Mesendoderm (in vitro differentiated cells): ENCODE results near the gene ASZ1.
A peak's percentile ranks its signal among the peaks of the same experiment; 100 is the strongest.

Source experiments
- DNase-seq: peaks from one replicate; pipeline ENCODE4 v3.0.0; 2013
- H2AK5ac ChIP-seq: 2 replicates; pipeline ENCODE4 v1.6.1; 2013; ENCODE audit warnings: low read length, inconsistent platforms
- H2BK120ac ChIP-seq: 2 replicates; pipeline ENCODE4 v1.6.1; 2013; ENCODE audit warnings: low read depth, mild to moderate bottlenecking, low read length, moderate library complexity, mixed read lengths
- H2BK15ac ChIP-seq: replicated peaks from 2 replicates; pipeline ENCODE4 v1.6.1; 2013; ENCODE audit warnings: low read depth, mild to moderate bottlenecking, moderate library complexity
- H2BK5ac ChIP-seq: 2 replicates; pipeline ENCODE4 v1.6.1; 2013; ENCODE audit warnings: low read length, inconsistent platforms
- H3K18ac ChIP-seq: 2 replicates; pipeline ENCODE4 v1.6.1; 2013; ENCODE audit warnings: mild to moderate bottlenecking, low read length, mixed read lengths
- H3K23ac ChIP-seq: one replicate; pipeline ENCODE4 v1.6.1; 2013; ENCODE audit warnings: low read length
- H3K27ac ChIP-seq: 2 replicates; pipeline ENCODE4 v1.5.1; 2013; ENCODE audit warnings: low read depth, mild to moderate bottlenecking, inconsistent platforms, low read length, moderate library complexity
- H3K27me3 ChIP-seq: 2 replicates; pipeline ENCODE4 v1.6.1; 2013; ENCODE audit warnings: low read length, control low read depth, mild to moderate bottlenecking, inconsistent platforms; ENCODE audit not compliant: insufficient read depth, poor library complexity
- H3K36me3 ChIP-seq: 2 replicates; pipeline ENCODE4 v1.6.1; 2013; ENCODE audit warnings: low read length, inconsistent platforms; ENCODE audit not compliant: control insufficient read depth, insufficient read depth
- H3K4ac ChIP-seq: one replicate; pipeline ENCODE4 v1.6.1; 2013; ENCODE audit warnings: low read depth, mild to moderate bottlenecking, low read length, moderate library complexity
- H3K4me1 ChIP-seq: 2 replicates; pipeline ENCODE4 v1.6.1; 2013; ENCODE audit warnings: low read depth, low read length, inconsistent platforms; ENCODE audit not compliant: control insufficient read depth
- H3K4me2 ChIP-seq: 2 replicates; pipeline ENCODE4 v1.6.1; 2013; ENCODE audit warnings: low read length
- H3K4me3 ChIP-seq: 2 replicates; pipeline ENCODE4 v1.5.1; 2013; ENCODE audit warnings: mild to moderate bottlenecking, low read length
- H3K56ac ChIP-seq: one replicate; pipeline ENCODE4 v1.6.1; 2013; ENCODE audit warnings: low read length
- H3K79me1 ChIP-seq: 2 replicates; pipeline ENCODE4 v1.6.1; 2013; ENCODE audit warnings: low read length, inconsistent platforms
- H3K79me2 ChIP-seq: 2 replicates; pipeline ENCODE4 v1.6.1; 2013; ENCODE audit warnings: mild to moderate bottlenecking, low read length; ENCODE audit not compliant: control insufficient read depth, insufficient read depth
- H3K9ac ChIP-seq: 2 replicates; pipeline ENCODE4 v1.6.1; 2013; ENCODE audit warnings: low read length, inconsistent platforms
- H4K5ac ChIP-seq: one replicate; pipeline ENCODE4 v1.6.1; 2013; ENCODE audit warnings: low read length
- H4K8ac ChIP-seq: one replicate; pipeline ENCODE4 v1.6.1; 2013; ENCODE audit warnings: low read depth, mild to moderate bottlenecking, control low read depth, low read length, moderate library complexity
- WGBS: extraction: QIAGEN DNeasy Blood & Tissue Kit; methylation state at CpG from one replicate; pipeline ENCODE4 v1.1.7; 2013; ENCODE audit warnings: low lambda C conversion rate, missing lambda C conversion rate; ENCODE audit not compliant: insufficient coverage; ENCODE audit errors: extremely low coverage; 5-methylcytosine and 5-hydroxymethylcytosine counted together

ASZ1 gene

GRCh38 chr7:117322741-117323304, 104.5 kb downstream of the ASZ1 start, which contains the start of gene WNT2:
Gene WNT2, minus strand, starts transcription at chr7:117323058. Its CDS starts 69 bp downstream, at chr7:117322989.
- Histone ChIP-seq H2BK5ac (no peak within 1 kb of the TSS), H3K27ac (no peak within 1 kb of the TSS), H3K23ac (no peak within 1 kb of the TSS), H2AK5ac (no peak within 1 kb of the TSS), H4K8ac (no peak within 1 kb of the TSS), H2BK15ac (no peak within 1 kb of the TSS), H3K79me1 (no peaks in the 10 kb centered on the region), H3K4me2 (peak within 1 kb of the TSS; percentile 92), H3K9ac (peak within 1 kb of the TSS; percentile 47), H3K79me2 (no peaks in the 10 kb centered on the region), H3K4me1 (no peaks in the 10 kb centered on the region), H3K56ac (peak within 1 kb of the TSS; percentile 63), H3K36me3 (no peaks in the 10 kb centered on the region), H4K5ac (no peak within 1 kb of the TSS), H3K4me3 (peak within 1 kb of the TSS; percentile 41), H3K18ac (no peak within 1 kb of the TSS), H2BK120ac (no peak within 1 kb of the TSS), H3K4ac (no peak within 1 kb of the TSS), H3K27me3 (peaks cover 47% of the 10 kb centered on the region)
- DNase-seq, result peak; percentile 15
- WGBS, result no CpG with 5 or more reads among the region's 60 CpGs

DNA sequence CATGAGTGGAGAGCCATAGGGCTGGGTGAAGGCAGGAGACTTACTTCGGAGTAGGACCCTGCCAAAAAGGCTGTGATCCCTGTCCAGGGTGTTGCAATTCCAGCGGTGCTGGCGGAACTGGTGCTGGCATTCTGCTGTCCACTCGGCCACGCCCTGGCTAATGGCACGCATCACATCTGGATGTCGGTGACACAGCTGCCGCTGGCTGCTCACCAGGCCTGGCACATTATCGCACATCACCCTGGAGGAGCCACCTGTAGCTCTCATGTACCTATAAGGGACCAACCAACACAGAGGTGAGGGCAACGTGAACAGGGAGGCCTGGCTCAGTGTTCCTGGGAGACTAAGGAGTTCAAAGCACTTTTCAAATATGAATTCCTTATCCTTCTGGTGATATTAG, 106.8 kb downstream of the ASZ1 start:
- Histone ChIP-seq H3K36me3 (no peaks in the 10 kb centered on the region), H4K5ac (no peak overlapping the region), H3K56ac (no peak overlapping the region), H3K23ac (no peak overlapping the region), H3K4ac (no peak overlapping the region), H2AK5ac (no peak overlapping the region), H3K4me3 (no peak overlapping the region), H3K79me1 (no peaks in the 10 kb centered on the region), H3K4me1 (no peaks in the 10 kb centered on the region), H3K4me2 (no peak overlapping the region), H3K18ac (no peak overlapping the region), H2BK120ac (no peak overlapping the region), H4K8ac (no peak overlapping the region), H2BK15ac (no peak overlapping the region), H3K27me3 (peaks cover 41% of the 10 kb centered on the region), H3K9ac (no peak overlapping the region), H2BK5ac (no peak overlapping the region), H3K79me2 (no peaks in the 10 kb centered on the region), H3K27ac (no peak overlapping the region)
- WGBS, result no CpG with 5 or more reads among the region's 10 CpGs
- DNase-seq, result no peak

DNA sequence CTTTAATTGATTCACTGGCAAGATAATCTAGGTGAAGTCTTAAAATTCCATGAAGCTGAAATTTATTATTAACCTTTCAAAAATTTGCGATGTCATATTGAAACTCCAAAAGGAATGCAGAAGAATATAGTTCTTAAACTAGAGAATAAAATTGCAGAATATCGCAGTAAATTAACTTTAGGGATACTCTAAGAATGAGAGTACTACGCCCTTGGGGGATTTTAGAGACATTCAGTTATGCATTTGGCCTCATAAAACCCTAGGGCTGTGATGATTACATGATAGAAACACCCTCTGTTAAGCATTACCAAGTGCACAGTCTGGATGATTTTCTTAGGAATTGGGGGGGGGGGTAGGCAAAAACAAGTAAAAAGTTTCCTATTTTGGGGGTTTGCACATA, 108.1 kb downstream of the ASZ1 start:
- Histone ChIP-seq H2BK120ac (no peak overlapping the region), H3K18ac (no peak overlapping the region), H3K4me1 (no peaks in the 10 kb centered on the region), H3K36me3 (no peaks in the 10 kb centered on the region), H4K5ac (no peak overlapping the region), H3K9ac (no peak overlapping the region), H2BK15ac (no peak overlapping the region), H3K4me3 (no peak overlapping the region), H3K4ac (no peak overlapping the region), H3K23ac (no peak overlapping the region), H3K27me3 (peaks cover 32% of the 10 kb centered on the region), H3K4me2 (no peak overlapping the region), H2AK5ac (no peak overlapping the region), H2BK5ac (no peak overlapping the region), H3K27ac (no peak overlapping the region), H4K8ac (no peak overlapping the region), H3K79me2 (no peaks in the 10 kb centered on the region), H3K56ac (no peak overlapping the region), H3K79me1 (no peaks in the 10 kb centered on the region)
- no CpG with 5 or more reads among the region's 3 CpGs for WGBS
- DNase-seq, result no peak

- Histone ChIP-seq H3K9ac (no peak overlapping the region), H3K18ac (no peak overlapping the region), H3K4me1 (no peaks in the 10 kb centered on the region), H2AK5ac (no peak overlapping the region), H3K27ac (no peak overlapping the region), H3K79me2 (no peaks in the 10 kb centered on the region), H3K4ac (no peak overlapping the region), H3K4me3 (no peak overlapping the region), H3K27me3 (no peaks in the 10 kb centered on the region), H4K5ac (no peak overlapping the region), H2BK5ac (no peak overlapping the region), H4K8ac (no peak overlapping the region), H3K23ac (no peak overlapping the region), H3K79me1 (no peaks in the 10 kb centered on the region), H3K36me3 (no peaks in the 10 kb centered on the region), H3K4me2 (no peak overlapping the region), H2BK15ac (no peak overlapping the region), H2BK120ac (no peak overlapping the region), H3K56ac (no peak overlapping the region)
- DNase-seq, result no peak
These were observed 113.7 kb downstream of the ASZ1 start for GRCh38 chr7:117313582-117313981.
